Astrocyte (in vitro differentiated cells and primary cell): Measurements from ENCODE around the gene USH1C. TPM values are rescaled to one million over a fixed set of nuclear protein-coding genes. Genes with fewer than 3 reads are reported as not detected.

Experiments used
- DNase-seq: peaks from one replicate; pipeline ENCODE4 v3.0.0-alpha.2; 2010; ENCODE audit warnings: low read depth
- FAIRE-seq: peaks from 2 replicates; lab custom pipeline; 2011; peaks lifted over from hg19 to GRCh38; lab: Jason Lieb, UNC
- H2AFZ ChIP-seq: 2 replicates; pipeline ENCODE4 v1.6.0; 2012; ENCODE audit warnings: low read depth, low read length, inconsistent platforms
- H3K27ac ChIP-seq: 2 replicates; pipeline ENCODE4 v1.5.1; 2011; ENCODE audit warnings: low read depth, low read length, inconsistent platforms
- H3K27me3 ChIP-seq: 2 replicates; pipeline ENCODE4 v1.6.0; 2011; ENCODE audit warnings: low read length, inconsistent platforms; ENCODE audit not compliant: insufficient read depth
- H3K36me3 ChIP-seq: 2 replicates; pipeline ENCODE4 v1.5.1; 2011; ENCODE audit warnings: low read length, inconsistent platforms; ENCODE audit not compliant: insufficient read depth
- H3K4me1 ChIP-seq: 2 replicates; pipeline ENCODE4 v1.5.1; 2011; ENCODE audit warnings: low read length, inconsistent platforms; ENCODE audit not compliant: insufficient read depth
- H3K4me2 ChIP-seq: 2 replicates; pipeline ENCODE4 v1.6.0; 2012; ENCODE audit warnings: low read length, inconsistent platforms
- H3K4me3 ChIP-seq: 2 replicates; pipeline ENCODE4 v1.5.1; 2011; ENCODE audit warnings: low read depth, mild to moderate bottlenecking, low read length, inconsistent platforms; ENCODE audit not compliant: insufficient read depth
- H3K79me2 ChIP-seq: 2 replicates; pipeline ENCODE4 v1.6.0; 2012; ENCODE audit warnings: mild to moderate bottlenecking, low read length, inconsistent platforms; ENCODE audit not compliant: insufficient read depth
- H3K9ac ChIP-seq: 2 replicates; pipeline ENCODE4 v1.6.0; 2012; ENCODE audit warnings: mild to moderate bottlenecking, low read length, inconsistent platforms
- H3K9me3 ChIP-seq: 2 replicates; pipeline ENCODE4 v1.5.1; 2012; ENCODE audit warnings: low read depth, mild to moderate bottlenecking, low read length, inconsistent platforms; ENCODE audit not compliant: insufficient read depth
- H4K20me1 ChIP-seq: 2 replicates; pipeline ENCODE4 v1.6.0; 2012; ENCODE audit warnings: low read length, inconsistent platforms; ENCODE audit not compliant: insufficient read depth
- H3K27ac Mint-ChIP-seq: one replicate; pipeline ENCODE4 v1.8.0; 2021; ENCODE audit warnings: mild to moderate bottlenecking, mixed read lengths; ENCODE audit not compliant: unreplicated experiment
- H3K27me3 Mint-ChIP-seq: one replicate; pipeline ENCODE4 v1.8.0; 2021; ENCODE audit warnings: low read depth, mixed read lengths; ENCODE audit not compliant: unreplicated experiment
- H3K36me3 Mint-ChIP-seq: one replicate; pipeline ENCODE4 v1.8.0; 2021; ENCODE audit warnings: low read depth, mixed read lengths; ENCODE audit not compliant: unreplicated experiment
- H3K4me1 Mint-ChIP-seq: one replicate; pipeline ENCODE4 v1.8.0; 2021; ENCODE audit warnings: low read depth, mixed read lengths; ENCODE audit not compliant: unreplicated experiment
- H3K4me3 Mint-ChIP-seq: one replicate; pipeline ENCODE4 v1.8.0; 2021; ENCODE audit warnings: mild to moderate bottlenecking, moderate library complexity, mixed read lengths; ENCODE audit not compliant: unreplicated experiment
- H3K9me3 Mint-ChIP-seq: one replicate; pipeline ENCODE4 v1.8.0; 2021; ENCODE audit warnings: mild to moderate bottlenecking, mixed read lengths; ENCODE audit not compliant: unreplicated experiment
- EZH2 ChIP-seq: IDR thresholded peaks from 2 replicates; pipeline ENCODE4 v1.6.1; 2012; ENCODE audit warnings: mild to moderate bottlenecking, low read length, inconsistent platforms; ENCODE audit not compliant: insufficient read depth
- total RNA-seq: library from RNA; stranded (reverse); gene quantifications from 2 replicates; pipeline ENCODE4 v1.2.1, GENCODE V29; 2021
- TF ChIP-seq, protein P1 (sequence below): IDR thresholded peaks from 2 replicates; pipeline ENCODE4 v1.5.1; 2011; ENCODE audit warnings: low read depth, mild to moderate bottlenecking, inconsistent platforms, low read length, moderate library complexity; ENCODE audit not compliant: insufficient read depth

Gene USH1C
- total RNA-seq, 1 donor from 2014 or later, result not detected

DNA sequence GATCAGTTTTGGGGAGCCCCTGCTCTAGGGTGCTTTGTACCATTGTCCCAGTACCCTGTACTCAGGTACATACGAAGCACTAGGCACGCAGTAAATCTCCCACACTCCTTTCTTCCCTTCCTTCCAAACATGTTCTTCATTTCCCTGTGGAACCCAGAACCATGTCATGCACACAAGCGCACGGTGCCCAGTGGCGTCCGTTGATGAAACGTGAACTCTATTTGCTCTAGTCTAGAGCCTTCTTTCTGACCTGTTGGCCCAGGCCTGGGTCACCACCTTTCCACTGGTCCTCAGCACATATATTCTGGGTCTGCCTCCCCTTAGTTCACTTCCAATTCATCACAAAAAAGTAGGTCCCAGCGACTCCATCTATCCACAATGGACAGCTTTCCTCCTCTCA lies 7.0 kb downstream of the USH1C start:
- Histone ChIP-seq H3K9me3 (no peaks in the 10 kb centered on the region), H2AFZ (no peak overlapping the region), H3K27ac (no peak overlapping the region), H3K36me3 (no peaks in the 10 kb centered on the region), H3K79me2 (no peaks in the 10 kb centered on the region), H3K4me1 (no peaks in the 10 kb centered on the region), H3K4me2 (no peak overlapping the region), H3K4me3 (no peak overlapping the region), H3K9ac (no peak overlapping the region), H3K27me3 (peaks cover 3% of the 10 kb centered on the region), H4K20me1 (no peaks in the 10 kb centered on the region)
- TF ChIP-seq, protein P1, sequence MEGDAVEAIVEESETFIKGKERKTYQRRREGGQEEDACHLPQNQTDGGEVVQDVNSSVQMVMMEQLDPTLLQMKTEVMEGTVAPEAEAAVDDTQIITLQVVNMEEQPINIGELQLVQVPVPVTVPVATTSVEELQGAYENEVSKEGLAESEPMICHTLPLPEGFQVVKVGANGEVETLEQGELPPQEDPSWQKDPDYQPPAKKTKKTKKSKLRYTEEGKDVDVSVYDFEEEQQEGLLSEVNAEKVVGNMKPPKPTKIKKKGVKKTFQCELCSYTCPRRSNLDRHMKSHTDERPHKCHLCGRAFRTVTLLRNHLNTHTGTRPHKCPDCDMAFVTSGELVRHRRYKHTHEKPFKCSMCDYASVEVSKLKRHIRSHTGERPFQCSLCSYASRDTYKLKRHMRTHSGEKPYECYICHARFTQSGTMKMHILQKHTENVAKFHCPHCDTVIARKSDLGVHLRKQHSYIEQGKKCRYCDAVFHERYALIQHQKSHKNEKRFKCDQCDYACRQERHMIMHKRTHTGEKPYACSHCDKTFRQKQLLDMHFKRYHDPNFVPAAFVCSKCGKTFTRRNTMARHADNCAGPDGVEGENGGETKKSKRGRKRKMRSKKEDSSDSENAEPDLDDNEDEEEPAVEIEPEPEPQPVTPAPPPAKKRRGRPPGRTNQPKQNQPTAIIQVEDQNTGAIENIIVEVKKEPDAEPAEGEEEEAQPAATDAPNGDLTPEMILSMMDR, result no peak
- no peak for TF ChIP-seq EZH2
- DNase-seq, result no peak
- no peaks in the 10 kb centered on the region for H3K36me3 Mint-ChIP-seq
- no peaks in the 10 kb centered on the region for H3K4me1 Mint-ChIP-seq
- no peaks in the 10 kb centered on the region for H3K9me3 Mint-ChIP-seq
- peaks cover 74% of the 10 kb centered on the region for H3K27me3 Mint-ChIP-seq
- no peak overlapping the region for H3K27ac Mint-ChIP-seq
- no peak for FAIRE-seq
- no peak overlapping the region for H3K4me3 Mint-ChIP-seq

DNA sequence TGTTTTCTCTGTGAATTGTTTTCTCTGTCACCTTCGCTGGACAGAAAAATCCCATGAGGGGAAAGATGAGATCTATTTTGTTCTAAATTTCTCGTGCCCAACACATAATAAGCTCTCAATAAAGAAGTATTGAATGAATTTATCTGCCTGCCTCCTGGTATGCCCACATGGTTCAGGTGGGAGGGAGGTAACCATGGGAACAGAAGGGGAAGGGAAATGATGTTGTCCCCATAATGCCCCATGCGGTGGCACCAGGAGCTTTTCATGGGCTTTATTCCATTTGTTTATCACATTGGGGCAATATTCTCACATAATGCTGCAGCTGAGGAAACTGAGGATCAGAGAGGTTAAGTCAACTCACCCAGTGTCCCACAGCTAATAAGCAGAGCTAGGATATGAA lies 8.7 kb downstream of the USH1C start:
- Histone ChIP-seq H3K27ac (no peak overlapping the region), H3K4me2 (no peak overlapping the region), H2AFZ (no peak overlapping the region), H4K20me1 (no peaks in the 10 kb centered on the region), H3K4me3 (no peak overlapping the region), H3K36me3 (no peaks in the 10 kb centered on the region), H3K4me1 (peaks cover 4% of the 10 kb centered on the region), H3K9me3 (no peaks in the 10 kb centered on the region), H3K9ac (no peak overlapping the region), H3K79me2 (no peaks in the 10 kb centered on the region), H3K27me3 (peaks cover 5% of the 10 kb centered on the region)
- FAIRE-seq, result no peak
- H3K4me3 Mint-ChIP-seq, result no peak overlapping the region
- no peak for DNase-seq
- TF ChIP-seq, protein P1, result no peak
- TF ChIP-seq EZH2, result no peak
- peaks cover 5% of the 10 kb centered on the region for H3K4me1 Mint-ChIP-seq
- no peak overlapping the region for H3K27ac Mint-ChIP-seq
- no peaks in the 10 kb centered on the region for H3K36me3 Mint-ChIP-seq
- no peaks in the 10 kb centered on the region for H3K9me3 Mint-ChIP-seq
- H3K27me3 Mint-ChIP-seq, result peaks cover 62% of the 10 kb centered on the region

DNA sequence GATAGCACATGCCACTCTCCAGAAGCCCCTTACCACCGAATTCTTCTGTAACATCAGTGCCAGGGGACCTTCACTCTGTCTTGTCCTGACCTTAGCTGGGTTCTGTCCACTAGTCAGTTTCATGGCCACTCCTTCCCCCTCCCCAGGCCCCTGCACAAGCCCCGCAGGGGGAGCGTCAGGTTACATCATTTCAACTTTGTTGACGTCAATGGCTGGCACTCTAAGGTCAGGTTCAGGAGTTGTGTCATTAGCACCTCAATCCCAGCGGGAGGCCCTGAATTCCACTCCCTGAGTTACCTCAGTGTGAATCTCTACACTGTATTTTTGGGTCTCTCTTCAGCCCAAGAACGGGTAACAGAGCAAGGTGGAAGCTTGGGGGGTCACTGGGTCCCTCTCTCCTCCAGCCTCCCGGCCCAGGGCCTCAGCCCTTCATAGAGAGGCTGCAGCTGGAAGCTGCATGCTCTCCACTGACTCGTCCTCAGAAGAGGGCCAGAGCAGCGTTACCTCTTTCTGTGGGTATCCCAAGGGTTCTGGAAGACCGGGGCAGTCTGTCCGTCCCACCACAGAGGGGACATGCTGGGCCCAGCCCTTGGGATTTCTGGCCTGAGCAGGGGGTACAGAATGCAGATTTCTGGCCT lies 10.3 kb downstream of the USH1C start:
- no peaks in the 10 kb centered on the region for H4K20me1 ChIP-seq
- DNase-seq, result no peak
- H3K27me3 Mint-ChIP-seq, result peaks cover 64% of the 10 kb centered on the region
- FAIRE-seq, result no peak
- H3K27ac ChIP-seq, result no peak overlapping the region
- H3K27ac Mint-ChIP-seq, result no peak overlapping the region
- no peak overlapping the region for H3K4me3 ChIP-seq
- no peaks in the 10 kb centered on the region for H3K9me3 ChIP-seq
- H3K79me2 ChIP-seq, result no peaks in the 10 kb centered on the region
- H3K9me3 Mint-ChIP-seq, result no peaks in the 10 kb centered on the region
- H3K9ac ChIP-seq, result no peak overlapping the region
- H3K4me3 Mint-ChIP-seq, result no peak overlapping the region
- H3K4me1 ChIP-seq, result peaks cover 4% of the 10 kb centered on the region
- no peak overlapping the region for H3K4me2 ChIP-seq
- peaks cover 5% of the 10 kb centered on the region for H3K4me1 Mint-ChIP-seq
- H3K36me3 ChIP-seq, result no peaks in the 10 kb centered on the region
- H3K27me3 ChIP-seq, result peaks cover 19% of the 10 kb centered on the region
- H3K36me3 Mint-ChIP-seq, result no peaks in the 10 kb centered on the region
- H2AFZ ChIP-seq, result no peak overlapping the region
- TF ChIP-seq EZH2, result no peak
- TF ChIP-seq, protein P1, result no peak
